Hematopoietic multipotent progenitor cell treated with erythropoietin and hydrocortisone succinate and interleukin-3 and kit ligand, for 6 days (in vitro differentiated cells): ENCODE results near the gene FAM47C.
"Not testable (repeated sequence)": the region's sequence is repeated elsewhere in the genome, so short reads cannot be mapped to it uniquely, and the experiment has no call there.

Source experiments
- DNase-seq: peaks from one replicate; pipeline ENCODE4 v3.0.0-alpha.2; 2015

The FAM47C gene

GRCh38 chrX:37008182-37008581, at the start of gene FAM47C:
FAM47C (plus strand) TSS chrX:37008366; CDS start chrX:37008411, 45 bp downstream.
- DNase-seq, result not testable (repeated sequence)

- no peak for DNase-seq
Measured at GRCh38 chrX:36961590-36961989, 46.6 kb upstream of the FAM47C start.

GRCh38 chrX:36963069-36963808, 44.9 kb upstream of the FAM47C start:
- DNase-seq, result no peak

GRCh38 chrX:36963852-36964251, 44.3 kb upstream of the FAM47C start:
- no peak for DNase-seq

- no peak for DNase-seq
Measured at GRCh38 chrX:36973575-36973974, 34.6 kb upstream of the FAM47C start.

GRCh38 chrX:36974911-36975310, 33.3 kb upstream of the FAM47C start:
- no peak for DNase-seq

GRCh38 chrX:36978886-36979285, 29.3 kb upstream of the FAM47C start:
- no peak for DNase-seq

GRCh38 chrX:36983831-36984230, 24.3 kb upstream of the FAM47C start:
- DNase-seq, result no peak

- DNase-seq, result peak; percentile 1
Measured at GRCh38 chrX:36985416-36986209, 22.6 kb upstream of the FAM47C start.

GRCh38 chrX:36986231-36986630, 21.9 kb upstream of the FAM47C start:
- no peak for DNase-seq

- not testable (repeated sequence) for DNase-seq
Measured at GRCh38 chrX:36987212-36987611, 21.0 kb upstream of the FAM47C start.

- no peak for DNase-seq
Measured at GRCh38 chrX:37000140-37000539, 8.0 kb upstream of the FAM47C start.

- DNase-seq, result no peak
Measured at GRCh38 chrX:37010496-37010895, 2.3 kb downstream of the FAM47C start.

- DNase-seq, result not testable (repeated sequence)
Measured at GRCh38 chrX:37034260-37034659, 26.1 kb downstream of the FAM47C start.

- not testable (repeated sequence) for DNase-seq
Measured at GRCh38 chrX:37036674-37037220, 28.6 kb downstream of the FAM47C start.

- DNase-seq, result not testable (repeated sequence)
Measured at GRCh38 chrX:37038814-37039213, 30.6 kb downstream of the FAM47C start.

GRCh38 chrX:37042956-37043885, 35.1 kb downstream of the FAM47C start:
- not testable (repeated sequence) for DNase-seq

GRCh38 chrX:37047776-37048175, 39.6 kb downstream of the FAM47C start:
- no peak for DNase-seq

- DNase-seq, result not testable (repeated sequence)
Measured at GRCh38 chrX:37057572-37057971, 49.4 kb downstream of the FAM47C start.

GRCh38 chrX:37060999-37061398, 52.8 kb downstream of the FAM47C start:
- peak; percentile 44 for DNase-seq
